ENCODE results near the gene PLPP1. TPM values are rescaled to one million over a fixed set of nuclear protein-coding genes. Genes with fewer than 3 reads are reported as not detected.

The PLPP1 gene
- total RNA-seq, 1 experiment from 2014 or later, result 12.8 TPM

DNA sequence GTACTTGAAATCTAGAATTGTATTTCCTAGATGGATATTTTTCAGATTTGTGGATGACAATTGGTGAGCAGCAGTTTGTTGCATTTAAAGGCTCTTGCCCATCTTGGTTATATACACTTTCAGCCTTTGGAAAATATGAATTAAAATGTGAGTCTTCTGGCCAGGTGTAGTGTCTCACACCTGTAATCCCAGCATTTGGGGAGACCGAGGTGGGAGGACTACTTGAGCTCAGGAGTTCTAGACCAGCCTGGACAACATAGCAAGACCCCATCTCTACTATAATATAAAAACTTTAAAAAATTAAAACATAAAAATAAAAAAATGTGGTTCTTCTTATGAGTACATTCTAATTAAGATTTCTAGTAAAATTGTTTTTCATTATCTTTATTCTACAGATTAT, 125.0 kb downstream of the PLPP1 start:
- DNase-seq, result no peak
- no peaks in the 10 kb centered on the region for H3K27me3 ChIP-seq
- H3K9me3 ChIP-seq, result no peaks in the 10 kb centered on the region
- no peak overlapping the region for H3K4me3 ChIP-seq
- peaks cover 60% of the 10 kb centered on the region for H3K36me3 ChIP-seq

DNA sequence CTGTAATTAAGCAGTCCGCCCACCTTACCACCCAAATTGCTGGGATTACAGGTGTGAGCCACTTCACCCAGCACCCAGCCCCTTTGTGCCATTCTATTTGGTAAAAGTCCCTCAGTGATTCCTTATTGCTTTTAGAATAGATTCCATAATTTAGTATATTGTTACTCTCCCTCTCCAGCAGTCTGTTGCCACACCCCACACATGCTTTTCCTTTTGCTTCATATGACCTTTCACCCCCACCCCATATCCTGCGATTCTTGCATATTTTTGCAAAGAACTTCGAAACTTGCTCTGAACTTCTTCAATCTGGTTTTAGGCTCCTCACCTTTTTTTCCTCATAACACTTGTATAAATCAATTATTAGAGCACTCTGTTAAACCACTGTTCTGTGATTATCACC, 126.8 kb downstream of the PLPP1 start:
- H3K9me3 ChIP-seq, result no peaks in the 10 kb centered on the region
- no peak for DNase-seq
- peaks cover 62% of the 10 kb centered on the region for H3K36me3 ChIP-seq

DNA sequence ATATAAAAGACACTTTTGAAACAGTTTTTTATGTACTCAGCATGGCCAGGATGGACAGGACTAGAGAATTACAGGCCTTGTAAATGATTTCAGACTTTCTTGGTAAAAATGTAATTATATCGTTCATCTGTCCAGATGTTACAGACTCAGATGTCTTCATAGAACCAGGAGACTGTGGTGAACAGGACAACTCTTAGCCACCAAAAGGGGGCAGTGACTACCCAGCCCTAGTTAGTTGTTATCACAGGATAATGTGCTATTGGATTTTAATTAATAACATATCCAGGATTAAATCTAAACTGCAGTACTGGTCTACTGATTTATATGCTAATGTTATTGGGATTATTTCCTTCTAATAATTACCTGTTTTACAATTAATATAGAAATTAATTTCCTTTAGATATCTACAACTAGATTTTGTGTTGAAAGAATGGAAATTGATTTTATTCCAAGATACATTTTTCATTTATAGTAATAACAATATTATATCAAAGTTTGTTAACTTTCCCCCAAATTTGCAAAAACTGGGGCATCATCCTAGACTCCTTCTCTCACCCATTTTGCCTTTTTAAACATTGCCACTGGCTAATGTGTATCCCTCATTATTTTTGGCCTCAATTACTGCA, 127.6 kb downstream of the PLPP1 start:
- DNase-seq, result peak; percentile 9
- no peak overlapping the region for H3K4me3 ChIP-seq
- peaks cover 58% of the 10 kb centered on the region for H3K36me3 ChIP-seq

More for the DNA sequence above, 126.8 kb downstream of the PLPP1 start:
- Histone ChIP-seq H3K27me3 (no peaks in the 10 kb centered on the region), H3K4me3 (no peak overlapping the region)

DNA sequence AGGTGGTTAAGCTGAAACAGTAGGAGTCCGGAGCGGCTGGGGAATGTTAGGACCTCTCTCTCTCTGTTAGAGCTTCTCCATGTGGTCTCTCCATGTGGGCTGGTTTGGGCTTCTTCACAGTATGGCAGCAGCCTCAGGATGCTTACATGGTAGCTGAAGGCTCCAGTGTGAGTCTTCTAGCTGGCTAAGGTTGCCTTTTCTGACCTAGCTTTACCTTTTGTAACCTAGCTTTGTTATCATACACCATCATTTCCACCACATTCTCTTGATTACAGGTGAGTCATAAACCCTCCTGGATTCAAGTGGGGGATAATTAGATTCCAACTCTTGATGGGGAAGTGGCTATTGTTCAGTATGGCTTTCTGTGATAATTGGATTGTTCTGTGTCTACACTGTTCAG, 128.5 kb downstream of the PLPP1 start:
- no peak for DNase-seq
- Histone ChIP-seq H3K4me3 (no peak overlapping the region), H3K36me3 (peaks cover 55% of the 10 kb centered on the region), H3K27me3 (no peaks in the 10 kb centered on the region), H3K9me3 (no peaks in the 10 kb centered on the region)

More for the DNA sequence above, 127.6 kb downstream of the PLPP1 start:
- Histone ChIP-seq H3K9me3 (no peaks in the 10 kb centered on the region), H3K27me3 (no peaks in the 10 kb centered on the region)

DNA sequence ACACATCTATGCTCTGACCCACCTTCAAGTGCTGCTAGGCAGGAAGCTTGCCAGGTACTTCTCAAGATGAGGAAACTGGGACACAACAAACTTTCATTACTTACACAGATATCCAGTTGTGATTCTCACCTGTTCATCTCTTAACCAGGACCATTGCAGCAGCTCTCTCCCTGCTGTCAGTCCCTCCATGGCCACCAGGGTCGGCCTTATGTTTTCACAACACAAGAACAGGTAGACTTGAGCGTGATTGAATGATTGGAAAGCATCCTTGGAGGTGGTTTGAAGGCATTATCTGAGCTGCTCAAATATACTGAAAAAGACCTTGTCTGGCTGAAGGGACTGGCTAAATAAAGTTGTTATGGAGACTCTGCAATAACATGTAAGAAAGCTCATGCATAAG, 132.6 kb downstream of the PLPP1 start:
- H3K4me3 ChIP-seq, result no peak overlapping the region
- peaks cover 55% of the 10 kb centered on the region for H3K36me3 ChIP-seq
- DNase-seq, result no peak
- H3K27me3 ChIP-seq, result no peaks in the 10 kb centered on the region
- no peaks in the 10 kb centered on the region for H3K9me3 ChIP-seq

DNA sequence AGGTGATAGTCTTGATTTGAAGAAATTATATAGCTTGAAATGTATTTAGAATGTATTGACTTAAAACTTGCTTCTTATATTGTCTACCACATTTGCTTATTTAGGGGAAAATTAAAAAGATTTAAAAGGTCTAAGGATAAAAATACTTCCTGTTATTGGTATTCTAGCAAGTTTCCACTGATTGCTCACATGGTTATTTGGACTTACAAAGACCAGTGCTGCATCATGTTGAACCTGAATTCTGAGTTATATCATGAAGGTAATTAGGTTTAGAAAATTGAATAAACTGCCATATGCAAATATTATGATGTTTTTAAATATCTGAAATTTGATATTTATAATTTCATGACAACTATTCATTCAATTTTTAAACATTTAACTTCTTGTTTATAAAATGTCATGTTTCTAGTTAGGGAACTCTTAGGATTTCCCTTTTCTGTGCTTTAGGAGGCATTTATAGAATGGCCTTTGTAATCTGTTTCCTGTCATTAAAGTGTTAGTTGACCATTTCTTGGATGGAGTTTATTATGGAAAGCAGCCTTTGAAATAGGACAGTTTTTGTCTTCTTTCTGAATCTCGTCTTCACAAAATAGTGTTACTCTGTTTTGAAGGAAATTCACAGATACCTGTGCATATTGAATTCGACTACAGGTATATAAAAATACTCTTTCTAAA, 141.1 kb downstream of the PLPP1 start:
- H3K36me3 ChIP-seq, result peaks cover 55% of the 10 kb centered on the region
- no peaks in the 10 kb centered on the region for H3K9me3 ChIP-seq
- H3K27me3 ChIP-seq, result no peaks in the 10 kb centered on the region
- H3K4me3 ChIP-seq, result no peak overlapping the region
- DNase-seq, result no peak

DNA sequence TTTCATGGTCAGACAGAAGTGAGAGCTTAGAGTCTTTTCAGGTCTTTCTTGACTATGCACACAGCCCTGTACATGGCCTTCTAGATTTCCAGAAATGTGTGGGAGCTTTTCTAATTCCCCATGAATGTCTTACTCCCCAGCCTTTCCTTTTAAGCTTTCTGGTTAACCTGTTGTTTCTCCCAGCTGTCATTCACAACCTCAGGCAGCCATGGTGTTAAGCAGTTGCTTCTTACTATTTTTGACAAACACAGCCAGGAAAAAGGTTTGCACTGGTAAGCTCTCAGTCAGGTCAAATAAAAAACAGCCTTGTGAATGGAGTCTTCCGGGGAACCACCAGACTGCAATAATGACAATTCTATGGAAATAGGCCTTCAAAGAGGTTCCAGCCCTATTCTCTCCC, 142.1 kb downstream of the PLPP1 start:
- no peak overlapping the region for H3K4me3 ChIP-seq
- no peaks in the 10 kb centered on the region for H3K9me3 ChIP-seq
- H3K36me3 ChIP-seq, result peaks cover 58% of the 10 kb centered on the region
- DNase-seq, result no peak
- H3K27me3 ChIP-seq, result no peaks in the 10 kb centered on the region

DNA sequence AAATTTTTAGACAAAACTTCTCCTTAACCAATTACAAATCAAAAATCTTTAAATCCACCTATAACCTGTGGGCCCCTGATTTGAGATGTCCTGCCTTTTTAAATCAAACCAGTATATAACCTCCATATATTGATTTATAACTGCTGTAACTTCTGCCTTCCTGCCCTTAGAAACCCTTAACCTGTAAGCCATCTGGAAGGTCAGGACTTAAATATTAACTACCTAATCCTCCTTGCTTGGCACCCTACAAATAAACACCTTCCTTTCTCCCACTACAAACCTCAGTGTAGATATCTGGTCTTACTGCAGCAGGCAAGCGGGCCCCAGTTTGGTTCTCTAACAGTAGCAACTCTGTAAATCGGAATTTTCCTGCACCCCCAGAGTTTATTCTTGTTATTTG, 143.1 kb downstream of the PLPP1 start:
- Histone ChIP-seq H3K36me3 (peaks cover 55% of the 10 kb centered on the region), H3K9me3 (no peaks in the 10 kb centered on the region), H3K27me3 (no peaks in the 10 kb centered on the region), H3K4me3 (no peak overlapping the region)
- no peak for DNase-seq

DNA sequence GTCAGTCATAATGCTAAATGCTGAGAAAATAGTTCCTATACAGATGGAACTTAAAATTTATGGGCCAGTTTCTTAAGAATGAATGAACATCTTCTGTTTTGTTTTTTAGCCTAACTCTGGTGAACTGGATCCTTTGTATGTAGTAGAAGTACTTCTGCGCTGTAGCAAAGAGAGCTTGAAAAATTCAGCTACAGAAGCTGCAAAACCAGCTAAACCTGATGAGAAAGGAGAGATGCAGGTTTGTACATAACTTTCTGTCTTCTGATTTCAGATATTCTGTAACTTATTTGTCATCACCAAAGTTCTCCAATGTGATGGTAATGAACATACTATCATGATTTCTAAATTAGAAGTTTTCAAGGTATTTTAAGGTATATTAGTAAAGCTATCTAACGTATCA, 146.9 kb downstream of the PLPP1 start:
- Histone ChIP-seq H3K27me3 (no peaks in the 10 kb centered on the region), H3K36me3 (peaks cover 69% of the 10 kb centered on the region), H3K9me3 (peaks cover 2% of the 10 kb centered on the region), H3K4me3 (no peak overlapping the region)
- no peak for DNase-seq

DNA sequence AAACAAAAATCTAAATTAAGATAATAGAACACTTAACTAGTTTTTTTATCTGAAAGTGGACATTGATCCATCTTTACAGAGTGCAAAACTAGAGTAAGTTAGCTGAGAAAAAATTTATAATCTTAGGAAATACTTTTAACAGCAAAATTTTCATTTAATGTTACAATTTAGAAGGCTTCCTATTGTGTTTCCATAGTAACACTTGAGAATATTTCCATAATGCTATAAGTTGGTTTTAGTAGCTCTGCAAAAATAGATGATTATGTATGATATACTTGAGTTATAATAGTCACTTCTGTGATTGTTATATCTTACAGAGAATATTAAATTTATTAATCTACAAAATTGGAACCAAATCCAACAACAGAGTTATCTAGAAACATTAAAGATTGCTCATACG, 148.4 kb downstream of the PLPP1 start:
- Histone ChIP-seq H3K27me3 (no peaks in the 10 kb centered on the region), H3K36me3 (peaks cover 71% of the 10 kb centered on the region), H3K9me3 (peaks cover 4% of the 10 kb centered on the region)

DNA sequence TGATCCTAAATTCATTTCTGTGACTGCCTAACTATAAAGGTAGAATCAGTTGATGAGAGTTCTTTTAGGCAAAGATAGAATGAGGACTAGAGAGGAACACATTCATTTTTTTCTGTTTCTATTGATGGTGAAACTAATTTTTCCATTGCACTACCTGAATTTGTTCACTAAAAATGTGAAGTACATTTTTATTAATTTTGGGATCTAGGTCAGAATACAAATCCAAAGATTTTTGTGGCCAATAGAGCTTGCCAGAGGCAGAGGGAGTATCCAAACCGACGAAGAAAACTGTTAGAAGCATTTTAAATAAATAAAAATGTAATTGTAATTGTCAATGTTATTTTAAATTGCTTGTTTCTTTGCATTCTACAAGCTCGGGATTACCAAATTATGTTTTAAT, 148.9 kb downstream of the PLPP1 start:
- DNase-seq, result no peak
- Histone ChIP-seq H3K36me3 (peaks cover 71% of the 10 kb centered on the region), H3K4me3 (no peak overlapping the region), H3K9me3 (peaks cover 4% of the 10 kb centered on the region), H3K27me3 (no peaks in the 10 kb centered on the region)

More for the DNA sequence above, 148.4 kb downstream of the PLPP1 start:
- no peak overlapping the region for H3K4me3 ChIP-seq
- no peak for DNase-seq

DNA sequence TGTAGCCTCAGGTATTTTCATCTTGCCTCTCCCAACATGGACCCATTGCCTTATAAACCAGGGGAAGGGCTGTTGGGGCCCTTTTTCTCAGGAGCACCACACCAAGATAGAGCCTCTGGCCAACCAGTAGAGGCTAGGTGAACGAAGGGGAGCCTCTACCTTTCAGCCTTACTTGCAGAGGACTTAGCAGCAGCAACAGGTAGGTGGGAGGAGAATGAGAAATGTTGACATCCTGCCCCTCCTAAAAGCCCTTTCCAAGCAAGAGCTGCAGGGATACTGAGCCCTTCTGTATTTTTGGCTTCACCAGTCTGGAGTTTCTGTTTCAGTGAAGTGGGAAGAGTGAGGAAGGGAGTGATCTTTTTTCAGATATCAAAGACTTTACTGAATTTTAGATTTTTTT, 149.5 kb downstream of the PLPP1 start:
- Histone ChIP-seq H3K9me3 (peaks cover 4% of the 10 kb centered on the region), H3K36me3 (peaks cover 70% of the 10 kb centered on the region)

DNA sequence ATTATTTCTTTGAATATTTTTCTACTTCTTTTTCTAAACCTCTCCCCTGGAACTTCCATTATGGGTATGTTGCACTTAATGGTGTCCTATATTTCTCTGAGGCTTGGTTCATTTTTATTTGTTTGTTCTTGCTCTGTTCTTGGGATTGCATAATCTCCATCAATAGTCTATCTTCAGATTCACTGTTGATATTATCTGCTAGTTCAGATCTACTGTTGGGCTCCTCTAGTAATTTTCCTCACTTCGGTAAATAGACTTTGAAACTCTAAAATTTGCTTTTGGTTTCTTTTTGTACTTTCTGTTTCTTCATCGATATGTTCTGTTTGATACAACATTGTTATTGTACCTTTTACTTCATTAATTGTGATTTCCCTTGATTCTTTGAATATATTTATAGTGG, 150.7 kb downstream of the PLPP1 start:
- Histone ChIP-seq H3K9me3 (peaks cover 4% of the 10 kb centered on the region), H3K27me3 (no peaks in the 10 kb centered on the region), H3K36me3 (peaks cover 79% of the 10 kb centered on the region), H3K4me3 (no peak overlapping the region)
- no peak for DNase-seq

More for the DNA sequence above, 149.5 kb downstream of the PLPP1 start:
- DNase-seq, result no peak
- Histone ChIP-seq H3K27me3 (no peaks in the 10 kb centered on the region), H3K4me3 (no peak overlapping the region)

DNA sequence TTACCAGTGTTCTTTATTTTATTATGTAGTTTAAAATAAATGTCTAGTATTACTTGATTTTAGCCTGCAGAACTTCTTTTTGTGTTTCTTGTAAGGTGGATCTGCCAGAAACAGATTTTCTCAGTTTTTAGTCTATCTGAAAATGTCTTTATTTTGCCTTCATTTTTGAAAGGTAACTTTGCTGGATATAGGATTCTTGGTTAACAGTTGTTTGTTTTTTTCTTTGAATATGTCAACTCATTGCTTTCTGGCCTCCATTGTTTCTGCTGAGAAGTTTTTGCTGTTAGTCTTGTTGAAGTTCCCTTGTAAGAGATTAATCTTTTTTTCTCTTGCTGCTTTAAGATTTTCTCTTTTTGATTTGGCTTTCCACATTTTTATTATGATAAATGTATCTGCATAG, 151.5 kb downstream of the PLPP1 start:
- Histone ChIP-seq H3K27me3 (no peaks in the 10 kb centered on the region), H3K36me3 (peaks cover 78% of the 10 kb centered on the region), H3K9me3 (peaks cover 4% of the 10 kb centered on the region), H3K4me3 (no peak overlapping the region)
- DNase-seq, result no peak

DNA sequence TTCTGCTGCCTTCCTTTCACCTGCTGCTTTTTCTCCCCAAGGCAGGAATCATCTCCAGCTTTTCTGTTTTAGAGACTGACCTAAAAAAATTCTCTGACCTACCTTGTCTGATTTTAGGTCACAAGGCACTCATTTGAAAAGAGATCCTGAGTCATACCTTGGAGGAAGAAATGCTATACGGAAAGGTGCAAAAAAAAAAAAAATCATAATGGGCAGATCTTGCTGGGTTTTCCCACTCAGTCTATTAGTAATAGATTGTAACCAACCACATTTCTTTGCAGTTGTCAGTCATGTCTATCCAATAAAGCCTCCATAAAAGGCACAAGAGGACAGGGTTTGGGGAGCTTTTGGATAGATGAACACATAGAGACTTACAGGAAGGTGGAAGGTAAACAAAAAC, 157.0 kb downstream of the PLPP1 start:
- Histone ChIP-seq H3K27me3 (no peaks in the 10 kb centered on the region), H3K4me3 (no peak overlapping the region), H3K9me3 (peaks cover 2% of the 10 kb centered on the region; the same call in 1 of the 2 replicates), H3K36me3 (peaks cover 67% of the 10 kb centered on the region)
- no peak for DNase-seq

Measured in MG63 (cell line).